HEK293T (cell line): ENCODE data around the gene SNED1.

Experiments used
- CTCF ChIA-PET: fragments of 350-600 bp; formaldehyde crosslinking; extraction: SDS; loops from one replicate; lab custom pipeline; 2021; ENCODE audit warnings: antibody characterized with exemption, inconsistent platforms; lab: Yijun Ruan, JAX
- POLR2A ChIA-PET: fragments of 350-600 bp; formaldehyde crosslinking; extraction: SDS; loops from one replicate; lab custom pipeline; 2020; ENCODE audit warnings: antibody characterized with exemption, inconsistent platforms; lab: Yijun Ruan, JAX
- DNase-seq: peaks from one replicate; pipeline ENCODE4 v3.0.0; 2012; ENCODE audit warnings: mixed read lengths; ENCODE audit errors: extremely low spot score
- ARNT ChIP-seq: fragments of 450-650 bp; IDR thresholded peaks from 2 replicates; pipeline ENCODE4 v1.6.1; 2017; ENCODE audit warnings: mild to moderate bottlenecking
- BHLHE40 ChIP-seq: fragments of 450-650 bp; IDR thresholded peaks from 2 replicates; pipeline ENCODE4 v1.6.1; 2016; ENCODE audit warnings: mild to moderate bottlenecking, moderate library complexity, borderline replicate concordance
- CTBP1 ChIP-seq: fragments of 450-650 bp; IDR thresholded peaks from 2 replicates; pipeline ENCODE4 v1.6.1; 2016; ENCODE audit warnings: borderline replicate concordance
- ELF4 ChIP-seq: fragments of 450-650 bp; IDR thresholded peaks from 2 replicates; pipeline ENCODE4 v1.6.1; 2017; ENCODE audit warnings: antibody characterized with exemption
- FOXA1 ChIP-seq: fragments of 450-650 bp; IDR thresholded peaks from 2 replicates; pipeline ENCODE4 v1.6.1; 2016; ENCODE audit warnings: mild to moderate bottlenecking
- FOXK2 ChIP-seq: fragments of 450-650 bp; IDR thresholded peaks from 2 replicates; pipeline ENCODE4 v1.6.1; 2016; ENCODE audit warnings: mild to moderate bottlenecking
- FOXM1 ChIP-seq: fragments of 450-650 bp; IDR thresholded peaks from 2 replicates; pipeline ENCODE4 v1.6.1; 2017; ENCODE audit warnings: mild to moderate bottlenecking, borderline replicate concordance
- HDGF ChIP-seq: fragments of 450-650 bp; IDR thresholded peaks from 2 replicates; pipeline ENCODE4 v1.6.1; 2017; ENCODE audit warnings: antibody characterized with exemption, borderline replicate concordance
- L3MBTL2 ChIP-seq: fragments of 450-650 bp; conservative IDR thresholded peaks from 2 replicates; pipeline ENCODE4 v1.6.1; 2016; ENCODE audit warnings: mild to moderate bottlenecking
- LEF1 ChIP-seq: fragments of 450-650 bp; IDR thresholded peaks from 2 replicates; pipeline ENCODE4 v1.6.1; 2017; ENCODE audit warnings: mild to moderate bottlenecking, borderline replicate concordance
- NFRKB ChIP-seq: fragments of 450-650 bp; IDR thresholded peaks from 2 replicates; pipeline ENCODE4 v1.6.1; 2016; ENCODE audit warnings: mild to moderate bottlenecking, moderate library complexity
- PKNOX1 ChIP-seq: fragments of 450-650 bp; IDR thresholded peaks from 2 replicates; pipeline ENCODE4 v1.6.1; 2016
- SP1 ChIP-seq: fragments of 450-650 bp; IDR thresholded peaks from 2 replicates; pipeline ENCODE4 v1.6.1; 2017
- SUZ12 ChIP-seq: fragments of 450-650 bp; IDR thresholded peaks from 2 replicates; pipeline ENCODE4 v1.6.1; 2016; ENCODE audit warnings: mild to moderate bottlenecking
- TARDBP ChIP-seq: fragments of 450-650 bp; IDR thresholded peaks from 2 replicates; pipeline ENCODE4 v1.6.1; 2016
- ZNF384 ChIP-seq: fragments of 450-650 bp; IDR thresholded peaks from 2 replicates; pipeline ENCODE4 v1.6.1; 2016

SNED1 gene

DNA sequence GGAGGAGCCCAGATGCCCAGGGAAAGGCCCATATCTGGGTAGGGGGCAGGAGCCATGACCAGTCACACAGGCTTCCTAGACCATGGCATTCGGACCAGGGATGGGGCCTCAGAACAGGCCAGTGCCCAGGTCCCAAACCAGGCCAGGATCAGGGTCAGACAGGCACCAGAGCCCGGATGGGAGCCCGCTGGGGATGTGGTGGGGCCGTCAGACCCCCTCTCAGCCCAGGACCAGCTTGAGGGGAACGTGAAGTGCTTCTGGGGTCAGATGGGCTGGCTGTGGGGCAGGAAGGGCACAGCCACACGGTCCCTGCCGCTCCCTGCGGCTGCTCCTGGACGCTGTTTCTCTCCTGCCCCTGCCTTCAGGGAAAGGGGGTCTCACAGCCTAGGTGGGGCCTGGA lies 39.1 kb downstream of the SNED1 start:
- no peak for DNase-seq
- CTCF ChIA-PET, result no interaction called here
- POLR2A ChIA-PET, result no interaction called here
- TF ChIP-seq TARDBP (no peak), ELF4 (no peak), HDGF (no peak), SUZ12 (no peak), FOXM1 (no peak), CTBP1 (no peak)

DNA sequence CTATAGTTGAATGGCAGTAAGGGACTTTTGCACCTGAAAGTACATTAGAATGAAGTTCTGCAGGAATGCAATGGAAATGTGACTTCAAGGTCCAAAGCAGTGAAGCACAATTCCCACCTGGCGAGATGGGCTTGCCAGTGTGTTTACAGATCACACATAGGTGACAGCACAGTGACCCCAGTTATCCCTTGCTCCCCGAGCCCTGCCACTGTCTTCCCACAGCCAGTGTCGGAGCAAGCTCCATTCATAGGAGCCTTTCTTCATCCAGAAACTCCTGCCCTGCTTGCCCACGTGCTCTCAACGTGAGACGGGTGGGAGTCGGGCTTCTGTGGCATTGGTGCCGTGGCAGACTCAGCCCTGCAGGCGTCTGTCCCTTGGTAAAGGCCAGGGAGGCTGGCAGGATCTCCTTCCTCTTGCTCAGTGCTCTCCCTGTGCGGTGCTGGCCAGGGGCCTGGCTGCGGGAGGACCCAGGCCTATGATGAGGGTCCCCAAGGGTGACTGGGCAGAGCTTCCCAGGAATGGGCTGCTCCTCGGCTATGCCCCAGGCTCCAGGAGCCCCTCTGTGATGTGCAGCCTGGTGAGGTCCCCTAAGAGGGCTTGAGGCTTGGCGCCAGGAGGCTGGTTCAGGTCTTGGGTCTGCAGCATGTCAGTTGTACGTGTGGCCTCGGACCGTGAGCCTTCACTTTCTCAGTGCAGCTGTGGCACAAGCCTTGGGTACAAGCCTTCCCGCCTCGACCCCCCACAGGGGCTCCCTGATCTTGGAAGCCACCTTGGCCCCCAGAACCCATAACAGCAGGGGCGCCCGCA lies 40.2 kb downstream of the SNED1 start:
- CTCF ChIA-PET, result no interaction called here

DNA sequence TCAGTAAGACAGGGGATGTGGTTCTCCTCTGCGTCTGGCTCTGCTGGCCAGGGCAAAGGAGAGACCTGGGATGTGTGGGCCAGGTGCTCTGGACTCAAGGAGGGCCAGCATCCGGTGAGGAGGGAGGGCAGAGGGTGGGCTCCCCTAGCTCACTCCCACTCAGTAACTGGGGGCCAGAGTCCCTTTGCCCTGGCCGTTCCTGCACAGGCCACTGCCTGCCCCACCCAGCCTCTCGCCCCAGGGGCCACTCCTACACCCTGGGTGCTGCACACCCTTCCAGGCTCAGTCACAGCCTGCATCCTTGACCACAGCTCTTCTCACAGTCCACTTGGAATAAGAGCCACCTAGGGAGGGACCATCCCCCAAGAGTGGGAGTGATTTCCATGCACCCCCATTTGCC lies 41.0 kb downstream of the SNED1 start:
- POLR2A ChIA-PET, result no interaction called here
- DNase-seq, result no peak
- CTCF ChIA-PET, result no interaction called here
- TF ChIP-seq LEF1 (no peak), TARDBP (no peak), ARNT (no peak), FOXM1 (no peak), SP1 (no peak), SUZ12 (no peak), PKNOX1 (no peak)

More for the DNA sequence above, 40.2 kb downstream of the SNED1 start:
- TF ChIP-seq TARDBP (no peak), FOXK2 (no peak), SUZ12 (no peak), SP1 (no peak), ELF4 (no peak), BHLHE40 (no peak), L3MBTL2 (no peak), PKNOX1 (no peak), FOXM1 (no peak), ZNF384 (no peak)
- no peak for DNase-seq
- POLR2A ChIA-PET, result no interaction called here

GRCh38 chr2:241040081-241040803 lies 41.8 kb downstream of the SNED1 start:
- TF ChIP-seq SP1 (no peak), HDGF (no peak), FOXM1 (no peak), FOXA1 (no peak), ZNF384 (no peak)

DNA sequence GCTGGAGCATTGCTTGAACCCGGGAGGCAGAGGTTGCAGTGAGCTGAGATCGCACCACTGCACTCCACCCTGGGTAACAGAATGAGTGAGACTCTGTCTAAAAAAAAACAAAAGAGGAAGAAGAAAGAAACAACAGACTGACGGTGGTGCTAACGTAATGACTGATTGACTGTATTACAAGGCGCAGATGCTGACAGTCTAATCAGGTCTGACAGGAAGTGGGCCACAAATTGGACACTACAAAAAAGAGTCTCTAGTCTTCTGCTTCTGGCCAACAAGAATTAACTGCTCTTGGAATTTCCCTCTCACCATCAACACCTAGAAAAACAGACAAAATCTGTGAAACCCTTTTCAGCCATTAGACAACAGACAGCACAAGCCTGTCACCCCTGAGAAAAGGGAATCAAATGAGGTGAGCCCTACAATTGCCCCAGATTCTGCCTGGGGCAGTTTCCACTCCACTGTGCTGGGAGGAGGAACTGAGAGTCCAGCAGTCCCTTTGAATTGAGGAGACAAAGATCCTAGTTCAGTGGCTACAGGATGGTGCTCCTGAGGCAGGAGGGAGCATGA lies 43.3 kb downstream of the SNED1 start:
- DNase-seq, result no peak
- TF ChIP-seq BHLHE40 (no peak), FOXM1 (no peak), HDGF (no peak), NFRKB (no peak), ZNF384 (no peak), FOXA1 (no peak), ELF4 (no peak), ARNT (no peak), LEF1 (no peak), L3MBTL2 (no peak), CTBP1 (no peak), SP1 (no peak)
- ChIA-PET CTCF (no interaction called here), POLR2A (no interaction called here)

More at GRCh38 chr2:241040081-241040803, 41.8 kb downstream of the SNED1 start:
- ChIA-PET CTCF (no interaction called here), POLR2A (no interaction called here)
- DNase-seq, result no peak

GRCh38 chr2:241043581-241043980 lies 45.2 kb downstream of the SNED1 start:
- ChIA-PET POLR2A (no interaction called here), CTCF (no interaction called here)
- no peak for TF ChIP-seq HDGF
- DNase-seq, result no peak

DNA sequence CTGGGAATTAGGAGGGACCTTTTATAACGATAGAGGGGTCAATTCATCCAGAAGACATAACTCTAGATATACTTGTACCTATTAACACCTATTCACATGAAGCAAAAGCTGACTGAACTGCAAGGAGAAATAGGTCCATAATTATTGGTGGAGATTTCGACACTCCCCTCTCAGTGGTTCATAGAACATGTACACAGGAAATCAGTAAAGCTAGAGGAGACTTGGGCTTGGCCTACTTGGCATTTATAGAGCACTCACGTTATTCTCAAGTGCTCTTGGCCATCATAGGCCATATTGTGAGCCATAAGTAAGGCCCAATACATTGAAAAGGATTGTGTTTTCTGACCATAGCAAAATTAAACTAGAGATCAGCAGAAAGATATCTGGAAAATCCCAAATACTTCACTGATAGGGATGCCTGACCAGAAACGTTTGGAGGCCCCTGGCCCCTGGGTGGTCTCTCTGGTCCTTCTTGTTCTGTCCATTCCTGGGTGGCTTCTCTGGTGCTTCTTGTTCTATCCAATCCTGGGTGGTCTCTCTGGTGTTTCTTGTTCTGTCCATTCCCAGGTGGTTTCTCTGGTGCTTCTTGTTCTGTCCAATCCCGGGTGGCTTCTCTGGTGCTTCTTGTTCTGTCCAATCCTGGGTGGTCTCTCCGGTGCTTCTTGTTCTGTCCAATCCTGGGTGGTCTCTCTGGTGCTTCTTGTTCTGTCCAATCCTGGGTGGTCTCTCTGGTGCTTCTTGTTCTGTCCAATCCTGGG lies 49.0 kb downstream of the SNED1 start:
- TF ChIP-seq PKNOX1, result no peak
- CTCF ChIA-PET, result no interaction called here
- POLR2A ChIA-PET, result no interaction called here
- no peak for DNase-seq
